MCF 10A (cell line): Measurements from ENCODE around the gene EZR. TPM values are rescaled to one million over a fixed set of nuclear protein-coding genes. Genes with fewer than 3 reads are reported as not detected.

Experiments
- BruUV-seq: library from RNA; stranded (reverse); fragments of 400-500 nt; replicated peaks from 2 replicates; lab custom pipeline; 2021; lab: Mats Ljungman, UMichigan
- CTCF ChIA-PET: fragments of 300-600 bp; sonication (Branson Sonifier 250); formaldehyde crosslinking; extraction: SDS; loops from one replicate; lab custom pipeline; 2021; ENCODE audit warnings: antibody characterized with exemption, inconsistent platforms; lab: Yijun Ruan, JAX
- POLR2A ChIA-PET: fragments of 300-600, 350-650 bp; sonication (Branson Sonifier 250); formaldehyde crosslinking; extraction: SDS; loops from one replicate; lab custom pipeline; 2020; ENCODE audit warnings: antibody characterized with exemption, inconsistent platforms; lab: Yijun Ruan, JAX
- DNase-seq: peaks from one replicate; pipeline ENCODE4 v3.0.0-alpha.2; 2018; ENCODE audit not compliant: unreplicated experiment
- H3K27ac Mint-ChIP-seq: one replicate; pipeline ENCODE4 v1.8.0; 2022; ENCODE audit warnings: mild to moderate bottlenecking, low read depth, mixed read lengths; ENCODE audit not compliant: unreplicated experiment
- H3K27me3 Mint-ChIP-seq: one replicate; pipeline ENCODE4 v1.8.0; 2022; ENCODE audit warnings: mixed read lengths; ENCODE audit not compliant: insufficient read depth, unreplicated experiment
- H3K36me3 Mint-ChIP-seq: one replicate; pipeline ENCODE4 v1.8.0; 2022; ENCODE audit warnings: mild to moderate bottlenecking, moderate library complexity, mixed read lengths; ENCODE audit not compliant: insufficient read depth, unreplicated experiment
- H3K4me1 Mint-ChIP-seq: one replicate; pipeline ENCODE4 v1.8.0; 2022; ENCODE audit warnings: mixed read lengths; ENCODE audit not compliant: insufficient read depth, unreplicated experiment
- H3K4me3 Mint-ChIP-seq: one replicate; pipeline ENCODE4 v1.8.0; 2022; ENCODE audit warnings: mild to moderate bottlenecking, moderate library complexity, mixed read lengths; ENCODE audit not compliant: unreplicated experiment
- H3K9me3 Mint-ChIP-seq: one replicate; pipeline ENCODE4 v1.8.0; 2022; ENCODE audit warnings: mixed read lengths; ENCODE audit not compliant: unreplicated experiment
- CTCF ChIP-seq: fragments of 200-600 bp; IDR thresholded peaks from one replicate; pipeline ENCODE4 v1.8.0; 2022; ENCODE audit warnings: antibody characterized with exemption, mild to moderate bottlenecking; ENCODE audit not compliant: unreplicated experiment
- intact Hi-C: fragments of 100-400 bp; cut with micrococcal nuclease; formaldehyde crosslinking; loops from 2 replicates; pipeline ENCODE4 v1.14.1; 2022
- total RNA-seq: library from RNA; stranded (reverse); gene quantifications from 2 replicates; pipeline ENCODE4 v1.2.3, GENCODE V29; 2022

EZR gene
- total RNA-seq, 1 experiment from 2014 or later = 243 TPM

DNA sequence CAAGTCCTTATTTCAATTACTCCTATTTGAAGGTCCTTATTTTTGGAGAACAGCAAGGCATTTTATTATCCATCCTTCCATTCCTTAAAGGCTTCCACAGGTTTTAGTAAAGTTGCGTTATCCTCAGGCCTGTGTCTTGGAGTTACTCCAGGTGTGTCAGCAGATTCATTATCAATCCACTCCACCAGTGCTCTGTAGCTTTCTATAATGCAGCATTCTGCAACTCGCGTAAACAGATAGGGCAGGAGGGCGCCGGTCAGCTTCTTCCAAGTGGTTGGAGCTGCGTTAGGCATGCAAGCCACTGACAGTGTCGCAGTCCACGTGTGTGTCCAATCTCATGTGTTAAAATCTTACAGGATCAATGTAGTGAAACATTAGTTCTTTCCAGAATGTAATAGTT, 93.5 kb downstream of the EZR start:
- CTCF ChIA-PET = interaction anchor here (1.1 kb wide), 2 partner anchors 20 to 22 kb away, joined by 3 to 8 read pairs; no protein-coding TSS in a partner anchor
- no TSS peak for BruUV-seq
- Mint-ChIP-seq H3K27me3 (no peaks in the 10 kb centered on the region), H3K4me1 (peaks cover 3% of the 10 kb centered on the region), H3K27ac (no peak overlapping the region), H3K9me3 (no peaks in the 10 kb centered on the region), H3K4me3 (no peak overlapping the region), H3K36me3 (no peaks in the 10 kb centered on the region)
- POLR2A ChIA-PET = interaction anchor here (1.0 kb wide), 1 partner anchor 18 kb away, joined by 4 read pairs; no protein-coding TSS in a partner anchor
- TF ChIP-seq CTCF = no peak
- intact Hi-C loops = no loop called here
- DNase-seq = no peak

DNA sequence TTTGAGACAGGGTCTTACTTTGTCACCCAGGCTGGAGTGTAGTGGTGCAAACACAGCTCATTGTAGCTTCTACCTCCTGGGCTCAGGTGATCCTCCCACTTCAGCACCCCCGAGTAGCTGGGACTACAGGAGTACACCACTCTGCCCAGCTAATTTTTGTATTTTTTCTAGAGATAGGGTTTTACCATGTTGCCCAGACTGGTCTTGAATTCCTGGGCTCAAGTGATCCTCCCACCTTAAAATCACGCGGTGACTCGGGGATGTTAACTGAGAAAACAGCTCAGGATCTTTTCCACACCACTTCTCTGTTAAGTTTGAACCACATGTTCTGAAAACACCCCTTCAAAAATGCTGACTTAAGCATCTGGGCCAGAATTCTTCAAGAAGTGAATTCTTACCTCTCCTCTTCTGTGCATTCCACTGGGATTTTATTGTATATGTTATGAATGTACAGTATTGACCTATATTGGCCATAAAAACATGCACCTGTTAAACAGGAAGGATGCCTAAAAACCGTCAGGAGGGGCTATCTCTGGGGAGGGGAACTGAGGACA, 96.9 kb downstream of the EZR start:
- intact Hi-C loops = no loop called here
- DNase-seq = no peak
- Mint-ChIP-seq H3K4me1 (peaks cover 10% of the 10 kb centered on the region), H3K36me3 (no peaks in the 10 kb centered on the region), H3K9me3 (no peaks in the 10 kb centered on the region), H3K27me3 (no peaks in the 10 kb centered on the region), H3K4me3 (no peak overlapping the region), H3K27ac (no peak overlapping the region)
- BruUV-seq = no TSS peak
- ChIA-PET CTCF (interaction anchor here (0.5 to 1.8 kb wide), 2 partner anchors 15 to 452 kb away, joined by 3 to 8 read pairs; no protein-coding TSS in a partner anchor), POLR2A (interaction anchor here (1.2 to 1.8 kb wide), 2 partner anchors 15 to 21 kb away, joined by 3 to 7 read pairs; no protein-coding TSS in a partner anchor)
- TF ChIP-seq CTCF = no peak

DNA sequence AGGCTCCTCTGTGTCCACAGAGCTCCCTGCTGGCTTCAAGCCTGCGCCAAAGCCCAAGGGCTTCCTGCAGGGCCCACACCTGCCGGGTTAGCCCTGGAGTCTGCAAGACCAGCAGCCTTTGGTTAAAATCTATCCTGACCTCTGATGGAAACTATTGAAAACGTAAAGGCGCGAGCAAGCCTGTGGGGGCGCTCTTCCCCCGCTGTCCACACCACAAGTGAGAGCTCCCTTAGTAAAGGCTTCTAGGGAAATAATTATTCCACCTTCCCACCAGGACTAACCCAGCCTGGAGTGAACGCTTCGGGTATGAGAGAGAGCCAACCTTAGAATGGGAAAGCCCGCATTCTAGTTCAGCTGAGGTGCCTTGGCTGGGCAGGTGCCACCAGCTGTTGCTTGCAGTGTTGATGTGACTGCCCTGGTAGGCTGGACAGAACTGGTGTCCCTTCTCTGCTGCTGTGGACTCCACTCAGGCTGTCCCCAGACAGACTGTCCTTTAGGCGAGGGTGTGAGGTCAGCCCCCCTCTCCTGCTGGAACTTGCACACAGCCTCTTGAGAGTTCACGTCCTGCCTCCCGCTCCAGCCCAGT, 100.6 kb downstream of the EZR start:
- CTCF ChIA-PET = interaction anchor here (0.6 to 1.5 kb wide), 3 partner anchors 10 to 269 kb away, joined by 3 to 7 read pairs (median 5); no protein-coding TSS in a partner anchor
- intact Hi-C loops = no loop called here

More for the DNA sequence above, 100.6 kb downstream of the EZR start:
- BruUV-seq = no TSS peak
- H3K27ac Mint-ChIP-seq = no peak overlapping the region
- no peaks in the 10 kb centered on the region for H3K36me3 Mint-ChIP-seq
- H3K9me3 Mint-ChIP-seq = no peaks in the 10 kb centered on the region
- no peaks in the 10 kb centered on the region for H3K27me3 Mint-ChIP-seq
- H3K4me3 Mint-ChIP-seq = no peak overlapping the region
- POLR2A ChIA-PET = interaction anchor here (1.7 kb wide), 1 partner anchor 11 kb away, joined by 5 read pairs; no protein-coding TSS in a partner anchor
- peak; percentile 46 for DNase-seq
- peaks cover 18% of the 10 kb centered on the region for H3K4me1 Mint-ChIP-seq
- peak; percentile 27 for TF ChIP-seq CTCF
